AG09309 (cell line): Measurements from ENCODE around the gene TSHZ2.

Source experiments
- DNase-seq: peaks from one replicate; pipeline ENCODE4 v3.0.0-alpha.2; 2010; ENCODE audit warnings: low read depth
- H3K4me3 ChIP-seq: 2 replicates; pipeline ENCODE4 v1.5.1; 2011; ENCODE audit warnings: mild to moderate bottlenecking, low read depth, low read length, moderate library complexity; ENCODE audit not compliant: control insufficient read depth
- TF ChIP-seq, protein P1 (sequence below): IDR thresholded peaks from 2 replicates; pipeline ENCODE4 v1.5.1; 2011; ENCODE audit warnings: mild to moderate bottlenecking, low read depth, low read length, inconsistent platforms; ENCODE audit not compliant: insufficient read depth, control insufficient read depth; ENCODE audit errors: missing control alignments

TSHZ2 gene

GRCh38 chr20:52936351-52937340 is 35.5 kb upstream of the TSHZ2 start:
- no peak overlapping the region for H3K4me3 ChIP-seq
- TF ChIP-seq, protein P1, sequence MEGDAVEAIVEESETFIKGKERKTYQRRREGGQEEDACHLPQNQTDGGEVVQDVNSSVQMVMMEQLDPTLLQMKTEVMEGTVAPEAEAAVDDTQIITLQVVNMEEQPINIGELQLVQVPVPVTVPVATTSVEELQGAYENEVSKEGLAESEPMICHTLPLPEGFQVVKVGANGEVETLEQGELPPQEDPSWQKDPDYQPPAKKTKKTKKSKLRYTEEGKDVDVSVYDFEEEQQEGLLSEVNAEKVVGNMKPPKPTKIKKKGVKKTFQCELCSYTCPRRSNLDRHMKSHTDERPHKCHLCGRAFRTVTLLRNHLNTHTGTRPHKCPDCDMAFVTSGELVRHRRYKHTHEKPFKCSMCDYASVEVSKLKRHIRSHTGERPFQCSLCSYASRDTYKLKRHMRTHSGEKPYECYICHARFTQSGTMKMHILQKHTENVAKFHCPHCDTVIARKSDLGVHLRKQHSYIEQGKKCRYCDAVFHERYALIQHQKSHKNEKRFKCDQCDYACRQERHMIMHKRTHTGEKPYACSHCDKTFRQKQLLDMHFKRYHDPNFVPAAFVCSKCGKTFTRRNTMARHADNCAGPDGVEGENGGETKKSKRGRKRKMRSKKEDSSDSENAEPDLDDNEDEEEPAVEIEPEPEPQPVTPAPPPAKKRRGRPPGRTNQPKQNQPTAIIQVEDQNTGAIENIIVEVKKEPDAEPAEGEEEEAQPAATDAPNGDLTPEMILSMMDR: no peak
- no peak for DNase-seq

DNA sequence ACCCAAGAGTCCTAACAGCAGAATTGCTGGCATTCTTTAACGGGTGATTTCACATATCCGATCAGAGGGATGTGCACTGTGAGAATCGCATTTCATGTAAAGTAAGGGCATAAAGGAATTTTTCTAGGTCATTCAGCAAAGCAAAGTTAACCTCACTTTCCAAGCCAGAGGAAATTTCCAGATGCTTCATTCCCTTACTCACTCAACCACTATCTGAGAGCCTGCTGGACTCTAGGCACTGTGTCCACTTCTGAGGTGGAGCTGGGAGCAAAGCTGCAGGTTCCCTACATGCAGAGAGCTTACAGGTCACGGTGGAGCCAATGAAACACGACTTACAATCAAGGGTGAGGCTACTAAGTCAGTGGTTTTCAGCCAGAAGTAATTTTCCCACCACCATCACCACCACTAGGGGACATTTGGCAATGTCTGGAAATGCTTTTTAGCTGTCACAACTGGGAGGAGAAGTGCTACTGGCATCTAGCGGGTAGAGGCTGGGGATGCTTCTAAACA is 34.5 kb upstream of the TSHZ2 start:
- DNase-seq: no peak
- TF ChIP-seq, protein P1: no peak
- H3K4me3 ChIP-seq: no peak overlapping the region

DNA sequence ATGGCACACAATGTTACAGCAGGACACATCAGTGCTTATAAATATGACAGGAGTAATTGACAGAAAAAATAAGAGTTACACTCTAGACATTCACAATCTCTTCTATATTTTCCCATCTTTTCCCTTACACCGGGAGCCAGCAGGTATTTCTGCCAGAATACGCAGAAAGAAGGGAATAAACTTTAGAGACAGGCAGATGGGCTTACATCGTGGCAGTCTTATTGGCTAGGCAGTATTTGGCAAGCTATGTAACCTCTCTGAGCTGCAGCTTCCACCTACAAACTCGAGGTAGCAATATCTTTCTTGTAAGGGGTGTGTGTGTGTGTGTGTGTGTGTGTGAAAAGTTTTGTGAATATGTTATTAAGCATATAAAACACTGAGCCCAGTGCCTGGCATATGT is 33.0 kb upstream of the TSHZ2 start:
- no peak overlapping the region for H3K4me3 ChIP-seq
- no peak for DNase-seq
- TF ChIP-seq, protein P1: no peak

GRCh38 chr20:52941808-52942207 is 30.4 kb upstream of the TSHZ2 start:
- TF ChIP-seq, protein P1: no peak
- DNase-seq: no peak
- no peak overlapping the region for H3K4me3 ChIP-seq

GRCh38 chr20:52943185-52943841 is 28.8 kb upstream of the TSHZ2 start:
- TF ChIP-seq, protein P1: no peak
- DNase-seq: no peak
- no peak overlapping the region for H3K4me3 ChIP-seq

DNA sequence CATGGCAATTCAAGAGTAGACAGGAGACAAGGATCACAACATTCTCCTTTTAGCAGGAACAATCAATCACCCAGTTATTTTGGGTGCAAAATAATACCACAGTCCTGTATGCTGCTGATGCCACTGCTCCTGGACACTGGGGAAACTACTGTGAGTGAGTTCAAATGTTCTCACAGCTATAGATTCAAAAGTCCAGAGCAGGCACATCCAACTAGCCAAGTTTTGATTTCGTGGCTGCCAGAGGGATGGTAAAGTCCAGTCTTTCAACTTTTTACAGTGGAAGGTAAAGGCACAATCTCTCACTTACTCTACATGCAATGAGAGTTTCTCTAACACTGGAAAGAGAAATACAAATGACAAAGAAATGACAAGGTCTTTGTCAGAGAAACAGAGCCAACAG is 26.9 kb upstream of the TSHZ2 start:
- DNase-seq: no peak
- TF ChIP-seq, protein P1: no peak
- no peak overlapping the region for H3K4me3 ChIP-seq
